Measurements from ENCODE around the gene MIXL1.

DNA sequence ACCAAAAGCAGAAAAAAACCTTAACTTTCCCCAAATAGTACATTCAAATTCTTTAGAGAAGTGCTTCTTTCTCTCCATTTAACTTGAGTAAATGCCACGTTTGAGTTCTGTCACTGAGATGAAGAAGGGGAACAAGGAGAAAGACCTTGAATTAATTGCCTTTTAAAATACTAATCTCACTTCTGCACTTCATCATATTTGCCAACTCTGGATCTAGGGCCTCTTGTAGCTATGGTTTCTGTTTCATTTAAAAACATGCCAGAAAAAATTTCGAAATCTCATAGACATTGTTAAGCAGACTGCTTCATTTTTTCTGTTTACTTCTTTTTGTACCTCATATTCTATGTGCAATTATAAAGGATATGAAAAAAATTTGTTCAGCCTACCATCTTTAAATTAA is 24.6 kb downstream of the MIXL1 start:
- TF ChIP-seq EZH2 (IDR thresholded peaks at IDR 0.05; ENCODE audit: insufficient read depth, poor library complexity, severe bottlenecking): no peak
- TF ChIP-seq EZH2phosphoT487 (IDR thresholded peaks at IDR 0.05; ENCODE audit: insufficient read depth, low read depth): no peak
